ENCODE data around the gene GRB10. TPM values are rescaled to one million over a fixed set of nuclear protein-coding genes. Genes with fewer than 3 reads are reported as not detected.
"Not testable (repeated sequence)": the region's sequence is repeated elsewhere in the genome, so short reads cannot be mapped to it uniquely, and the experiment has no call there.

The GRB10 gene
- total RNA-seq, 4 donors from 2014 or later, result 54.0 to 69.1 (median 61.6) TPM

GRCh38 chr7:50738932-50739331 lies 43.8 kb downstream of the GRB10 start:
- intact Hi-C loops (cut with DNase I), result no loop called here
- Histone ChIP-seq H3K9me3 (no peaks in the 10 kb centered on the region), H3K4me3 (no peak overlapping the region), H3K27me3 (no peaks in the 10 kb centered on the region), H3K4me1 (peaks cover 6 to 18% (median 8%) of the 10 kb centered on the region in 4 donors), H3K36me3 (peaks cover 0 to 3% (median under 1%) of the 10 kb centered on the region in 4 donors), H3K27ac (replicated peaks in 1 of 4) (no peak overlapping the region)
- WGBS, result 45% methylated on average over 3 of the region's 3 CpGs
- DNase-seq (ENCODE audit: extremely low spot score), result no peak
- no peak for TF ChIP-seq CTCF (IDR thresholded peaks at IDR 0.05)
- TF ChIP-seq EP300 (IDR thresholded peaks at IDR 0.05), result no peak
- TF ChIP-seq POLR2AphosphoS5 (IDR thresholded peaks at IDR 0.05), result no peak
- no peak for TF ChIP-seq POLR2A (IDR thresholded peaks at IDR 0.05; ENCODE audit: low read depth)

- H3K27ac ChIP-seq (replicated peaks in 1 of 4); H3K9me3 ChIP-seq; H3K4me3 ChIP-seq; H3K36me3 ChIP-seq; DNase-seq (ENCODE audit: extremely low spot score); H3K27me3 ChIP-seq; intact Hi-C loops (cut with DNase I): not testable (repeated sequence)
- 94% methylated on average over 8 of the region's 8 CpGs for WGBS
- peaks cover 10 to 28% (median 19%) of the 10 kb centered on the region in 4 donors for H3K4me1 ChIP-seq
Measured at GRCh38 chr7:50735836-50736235, 46.9 kb downstream of the GRB10 start.

- H3K36me3 ChIP-seq, result peaks cover 0 to 6% (median 0%) of the 10 kb centered on the region in 4 donors
- H3K9me3 ChIP-seq, result no peaks in the 10 kb centered on the region
- TF ChIP-seq EP300 (IDR thresholded peaks at IDR 0.05) (no peak), POLR2A (IDR thresholded peaks at IDR 0.05; ENCODE audit: low read depth) (no peak), POLR2AphosphoS5 (IDR thresholded peaks at IDR 0.05) (no peak), CTCF (IDR thresholded peaks at IDR 0.05) (no peak)
- peaks cover 14 to 33% (median 23%) of the 10 kb centered on the region in 4 donors for H3K4me1 ChIP-seq
- H3K4me3 ChIP-seq, result no peak overlapping the region
- no peak overlapping the region for H3K27ac ChIP-seq (replicated peaks in 1 of 4)
- H3K27me3 ChIP-seq, result no peaks in the 10 kb centered on the region
- intact Hi-C loops (cut with DNase I), result no loop called here
- no peak for DNase-seq (ENCODE audit: extremely low spot score)
Measured at GRCh38 chr7:50735333-50735732, 47.4 kb downstream of the GRB10 start.

GRCh38 chr7:50734246-50734645 lies 48.5 kb downstream of the GRB10 start:
- intact Hi-C loops (cut with DNase I), result no loop called here
- H3K4me3 ChIP-seq, result no peak overlapping the region
- H3K36me3 ChIP-seq, result peaks cover 0 to 6% (median 0%) of the 10 kb centered on the region in 4 donors
- TF ChIP-seq CTCF (IDR thresholded peaks at IDR 0.05) (no peak), EP300 (IDR thresholded peaks at IDR 0.05) (no peak), POLR2A (IDR thresholded peaks at IDR 0.05; ENCODE audit: low read depth) (no peak)
- H3K27me3 ChIP-seq, result no peaks in the 10 kb centered on the region
- no peak overlapping the region for H3K27ac ChIP-seq (replicated peaks in 1 of 4)
- WGBS, result 96% methylated on average over 8 of the region's 8 CpGs
- peaks cover 18 to 36% (median 26%) of the 10 kb centered on the region in 4 donors for H3K4me1 ChIP-seq
- no peaks in the 10 kb centered on the region for H3K9me3 ChIP-seq
- DNase-seq (ENCODE audit: extremely low spot score), result no peak

GRCh38 chr7:50733552-50733951 lies 49.1 kb downstream of the GRB10 start:
- 87% methylated on average over 4 of the region's 5 CpGs for WGBS
- no peak for DNase-seq (ENCODE audit: extremely low spot score)
- TF ChIP-seq EP300 (IDR thresholded peaks at IDR 0.05) (no peak), POLR2A (IDR thresholded peaks at IDR 0.05; ENCODE audit: low read depth) (no peak), CTCF (IDR thresholded peaks at IDR 0.05) (no peak), POLR2AphosphoS5 (IDR thresholded peaks at IDR 0.05) (no peak)

More at GRCh38 chr7:50733552-50733951, 49.1 kb downstream of the GRB10 start:
- H3K27me3 ChIP-seq, result no peaks in the 10 kb centered on the region
- no peaks in the 10 kb centered on the region for H3K9me3 ChIP-seq
- peaks cover 23 to 37% (median 31%) of the 10 kb centered on the region in 4 donors for H3K4me1 ChIP-seq
- no peak overlapping the region for H3K27ac ChIP-seq (replicated peaks in 1 of 4)
- H3K36me3 ChIP-seq, result peaks cover 0 to 6% (median 0%) of the 10 kb centered on the region in 4 donors
- H3K4me3 ChIP-seq, result no peak overlapping the region
- intact Hi-C loops (cut with DNase I), result no loop called here
